Esophagus squamous epithelium (tissue), 5 donors: ENCODE data around the gene CLIC6. TPM values are rescaled to one million over a fixed set of nuclear protein-coding genes. Genes with fewer than 3 reads are reported as not detected.
A peak's percentile ranks its signal among the peaks of the same experiment; 100 is the strongest.

Source experiments
- DNase-seq: peaks from one replicate; lab custom pipeline; 2025; lab: John Stamatoyannopoulos, UW
- H3K27ac ChIP-seq, 4 donors: fragments of 200-600 bp; sonication (generic); one replicate each; pipeline ENCODE4 v1.5.1; 2016 to 2019; ENCODE audit warnings: mild to moderate bottlenecking in 1 of 4
- H3K27me3 ChIP-seq, 4 donors: fragments of 200-600 bp; sonication (generic); 1 replicate in 3 of 4; 2 replicates in 1 of 4; pipeline versions ENCODE4 v1.5.1 to v1.6.0; 2017 to 2021; ENCODE audit warnings: antibody characterized with exemption in 1 of 4
- H3K36me3 ChIP-seq, 3 donors: fragments of 200-600 bp; sonication (generic); one replicate each; pipeline ENCODE4 v1.5.1; 2016 to 2019
- H3K4me1 ChIP-seq, 3 donors: fragments of 200-600 bp; sonication (generic); one replicate each; pipeline ENCODE4 v1.5.1; 2017 to 2019
- H3K4me3 ChIP-seq, 4 donors: fragments of 200-600 bp; sonication (generic); 1 replicate in 3 of 4; 2 replicates in 1 of 4; pipeline ENCODE4 v1.5.1; 2016 to 2019; ENCODE audit warnings: mild to moderate bottlenecking in 2 of 4, moderate library complexity in 1 of 4
- H3K9me3 ChIP-seq, 3 donors: fragments of 200-600 bp; sonication (generic); one replicate each; pipeline ENCODE4 v1.5.1; 2016 to 2019
- CTCF ChIP-seq, 6 experiments: fragments of 450-650 bp in 4 of 6; fragments of 200-600 bp in 2 of 6; sonication (generic) in 2 of 6; IDR thresholded peaks; one replicate each; pipeline ENCODE4 v1.5.1; 2016 to 2019; ENCODE audit warnings: antibody characterized with exemption in 6 of 6, mild to moderate bottlenecking in 4 of 6, moderate library complexity in 4 of 6
- POLR2A ChIP-seq, 4 donors: fragments of 450-650 bp; IDR thresholded peaks; one replicate each; pipeline ENCODE4 v1.6.1; 2017; ENCODE audit warnings: antibody characterized with exemption in 4 of 4, mild to moderate bottlenecking in 4 of 4, moderate library complexity in 3 of 4
- WGBS, 2 donors: methylation state at CpG; one replicate each; pipeline ENCODE4 v1.1.5; 2018; 5-methylcytosine and 5-hydroxymethylcytosine counted together
- intact Hi-C: fragments of 100-400 bp; cut with DNase I; formaldehyde crosslinking; loops from one replicate; pipeline ENCODE4 v1.15.0; 2022
- total RNA-seq, 4 donors: library from RNA; depleted of rRNA; stranded (reverse); fragments of >200 nt; gene quantifications; one replicate each; pipeline ENCODE4 v1.1.0, GENCODE V29; 2016
- donor health status: DM: yes; HTN: yes; CAD: no.

The CLIC6 gene
- total RNA-seq, 4 donors from 2014 or later: 0.83 to 3.8 (median 2.0) TPM

GRCh38 chr21:34722684-34723300 lies 54.0 kb downstream of the CLIC6 start:
- H3K9me3 ChIP-seq: no peaks in the 10 kb centered on the region
- H3K4me3 ChIP-seq: no peak overlapping the region
- 81 to 91% methylated on average over 3 of the region's 7 CpGs for WGBS, 2 donors
- no peak for TF ChIP-seq POLR2A (IDR thresholded peaks at IDR 0.05)
- peak in 4 of 6 experiments; percentile 20 to 50 (median 27) for TF ChIP-seq CTCF (IDR thresholded peaks at IDR 0.05)
- no peak overlapping the region for H3K27ac ChIP-seq
- H3K36me3 ChIP-seq: no peaks in the 10 kb centered on the region
- no peak for DNase-seq
- peaks cover 0 to 27% (median 0%) of the 10 kb centered on the region in 4 donors for H3K27me3 ChIP-seq
- H3K4me1 ChIP-seq: peaks cover 0 to 7% (median 0%) of the 10 kb centered on the region in 3 donors
- intact Hi-C loops: no loop called here

DNA sequence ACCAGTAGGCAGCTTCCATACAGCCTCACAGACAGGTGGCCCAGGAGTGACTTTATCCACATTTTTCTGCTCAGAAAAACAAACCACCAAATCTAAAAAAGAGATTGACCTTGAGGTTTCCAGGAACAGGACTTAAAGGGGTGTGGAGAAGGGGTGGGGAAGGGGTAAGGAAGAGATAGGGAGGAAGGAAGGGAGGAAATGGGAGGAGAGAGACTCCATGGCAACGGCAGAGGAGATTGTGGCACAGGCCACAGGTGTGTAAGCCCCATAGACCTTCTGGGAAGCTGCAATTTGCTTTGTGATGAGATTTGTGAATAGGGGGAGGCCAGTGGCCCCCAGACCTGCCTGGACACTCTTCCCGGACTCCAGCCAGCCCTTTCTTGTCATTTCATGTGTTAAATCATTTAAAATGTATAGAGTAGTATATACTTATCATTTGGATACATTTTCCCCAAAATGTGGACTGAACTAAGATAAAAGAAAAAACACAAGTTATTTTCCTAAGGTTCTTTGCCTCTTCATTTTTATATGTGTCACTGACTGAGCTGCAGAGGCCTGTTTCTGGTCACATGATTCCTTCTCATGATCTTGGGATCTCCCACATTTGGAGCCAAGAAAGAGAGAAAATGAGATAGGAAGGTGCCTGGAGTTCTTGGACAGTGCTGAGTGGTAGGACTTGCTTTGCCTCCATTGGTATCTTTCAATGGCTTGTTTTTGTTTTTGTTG lies 55.5 kb downstream of the CLIC6 start:
- H3K4me3 ChIP-seq: no peak overlapping the region
- H3K4me1 ChIP-seq: peaks cover 0 to 21% (median 0%) of the 10 kb centered on the region in 3 donors
- DNase-seq: no peak
- intact Hi-C loops: no loop called here
- no peaks in the 10 kb centered on the region for H3K9me3 ChIP-seq
- H3K36me3 ChIP-seq: no peaks in the 10 kb centered on the region
- H3K27me3 ChIP-seq: peaks cover 0 to 27% (median 0%) of the 10 kb centered on the region in 4 donors
- TF ChIP-seq POLR2A (IDR thresholded peaks at IDR 0.05): no peak
- TF ChIP-seq CTCF (IDR thresholded peaks at IDR 0.05): no peak
- no peak overlapping the region for H3K27ac ChIP-seq
- 63 to 84% methylated on average over 2 of the region's 2 CpGs for WGBS, 2 donors

GRCh38 chr21:34724857-34725195 lies 56.0 kb downstream of the CLIC6 start:
- peaks cover 0 to 27% (median 0%) of the 10 kb centered on the region in 4 donors for H3K27me3 ChIP-seq
- intact Hi-C loops: no loop called here
- no peak for TF ChIP-seq CTCF (IDR thresholded peaks at IDR 0.05)
- TF ChIP-seq POLR2A (IDR thresholded peaks at IDR 0.05): no peak
- H3K9me3 ChIP-seq: no peaks in the 10 kb centered on the region
- peaks cover 0 to 22% (median 0%) of the 10 kb centered on the region in 3 donors for H3K4me1 ChIP-seq
- no peak for DNase-seq
- no peak overlapping the region for H3K4me3 ChIP-seq
- no peak overlapping the region for H3K27ac ChIP-seq
- WGBS, 2 donors: 74% methylated on average over 4 of the region's 4 CpGs
- no peaks in the 10 kb centered on the region for H3K36me3 ChIP-seq

- intact Hi-C loops: no loop called here
- peaks cover 0 to 41% (median 0%) of the 10 kb centered on the region in 3 donors for H3K4me1 ChIP-seq
- WGBS, 2 donors: 59 to 79% methylated on average over 4 to 5 of the region's 5 CpGs
- no peak overlapping the region for H3K27ac ChIP-seq
- H3K4me3 ChIP-seq: no peak overlapping the region
- TF ChIP-seq CTCF (IDR thresholded peaks at IDR 0.05) (no peak), POLR2A (IDR thresholded peaks at IDR 0.05) (no peak)
- H3K9me3 ChIP-seq: no peaks in the 10 kb centered on the region
- no peaks in the 10 kb centered on the region for H3K36me3 ChIP-seq
- peaks cover 0 to 27% (median 0%) of the 10 kb centered on the region in 4 donors for H3K27me3 ChIP-seq
- DNase-seq: no peak
These were observed 58.0 kb downstream of the CLIC6 start for GRCh38 chr21:34726627-34727337.

- intact Hi-C loops: no loop called here
- no peak for DNase-seq
- Histone ChIP-seq H3K27me3 (peaks cover 0 to 22% (median 0%) of the 10 kb centered on the region in 4 donors), H3K4me1 (peaks cover 0 to 53% (median 0%) of the 10 kb centered on the region in 3 donors), H3K4me3 (no peak overlapping the region), H3K36me3 (no peaks in the 10 kb centered on the region), H3K27ac (peak overlapping the region in 1 of 4 donors; percentile 17), H3K9me3 (no peaks in the 10 kb centered on the region)
- TF ChIP-seq CTCF (IDR thresholded peaks at IDR 0.05) (no peak), POLR2A (IDR thresholded peaks at IDR 0.05) (no peak)
- WGBS, 2 donors: 92 to 94% methylated on average over 3 of the region's 3 CpGs
These were observed 59.7 kb downstream of the CLIC6 start for GRCh38 chr21:34728479-34728878.
